Parathyroid adenoma (tissue), 2 donors: Measurements from ENCODE around the gene RPP40.

Experiments
- H2AFZ ChIP-seq: fragments of 300-600 bp; sonication (generic); one replicate; pipeline ENCODE4 v1.7.0; 2017; ENCODE audit warnings: antibody characterized with exemption, mild to moderate bottlenecking
- H3K27ac ChIP-seq: fragments of 300-600 bp; sonication (generic); one replicate; pipeline ENCODE4 v1.7.0; 2017
- H3K27me3 ChIP-seq: fragments of 300-600 bp; sonication (generic); one replicate; pipeline ENCODE4 v1.7.0; 2017; ENCODE audit warnings: low read length; ENCODE audit not compliant: control insufficient read depth, insufficient read depth
- H3K36me3 ChIP-seq: fragments of 300-600 bp; sonication (generic); one replicate; pipeline ENCODE4 v1.7.0; 2017; ENCODE audit warnings: low read length; ENCODE audit not compliant: control insufficient read depth, insufficient read depth
- H3K4me1 ChIP-seq: fragments of 300-600 bp; sonication (generic); one replicate; pipeline ENCODE4 v1.7.0; 2017; ENCODE audit warnings: control low read depth
- H3K4me2 ChIP-seq: fragments of 300-600 bp; sonication (generic); one replicate; pipeline ENCODE4 v1.7.0; 2017; ENCODE audit warnings: low read length
- H3K4me3 ChIP-seq: fragments of 300-600 bp; sonication (generic); one replicate; pipeline ENCODE4 v1.7.0; 2017; ENCODE audit warnings: low read depth, low read length
- H3K79me2 ChIP-seq: fragments of 300-600 bp; sonication (generic); one replicate; pipeline ENCODE4 v1.7.0; 2017; ENCODE audit warnings: control low read depth
- H3K9ac ChIP-seq: fragments of 300-600 bp; sonication (generic); one replicate; pipeline ENCODE4 v1.7.0; 2017; ENCODE audit warnings: mild to moderate bottlenecking
- H3K9me3 ChIP-seq: fragments of 300-600 bp; sonication (generic); one replicate; pipeline ENCODE4 v1.7.0; 2017; ENCODE audit warnings: low read length; ENCODE audit not compliant: control insufficient read depth
- TF ChIP-seq, protein P1 (sequence below): fragments of 300-600 bp; sonication (generic); IDR thresholded peaks from one replicate; pipeline ENCODE4 v1.7.0; 2017; ENCODE audit warnings: antibody characterized with exemption, mild to moderate bottlenecking
- donor health status: primary hyperparathyroidism.

The RPP40 gene

DNA sequence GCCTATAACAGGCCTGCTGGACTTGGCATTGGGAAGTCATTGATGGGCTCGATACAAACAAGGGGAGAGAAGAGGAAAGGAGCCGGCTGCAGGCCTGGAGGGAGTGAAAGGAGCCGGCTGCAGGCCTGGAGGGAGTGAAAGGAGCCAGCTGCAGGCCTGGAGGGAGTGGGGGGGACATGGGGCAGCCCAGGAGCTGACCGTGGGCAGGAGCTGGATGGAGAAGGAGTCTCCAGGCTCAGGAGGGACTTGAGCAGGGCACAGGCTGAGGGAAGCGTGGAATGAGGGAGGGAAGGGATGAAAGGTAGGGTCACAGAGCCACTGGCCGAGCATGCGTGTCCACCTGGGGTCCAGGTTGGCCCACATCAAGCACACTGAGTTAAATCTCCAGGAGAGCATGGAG, 32.0 kb downstream of the RPP40 start:
- TF ChIP-seq, protein P1, sequence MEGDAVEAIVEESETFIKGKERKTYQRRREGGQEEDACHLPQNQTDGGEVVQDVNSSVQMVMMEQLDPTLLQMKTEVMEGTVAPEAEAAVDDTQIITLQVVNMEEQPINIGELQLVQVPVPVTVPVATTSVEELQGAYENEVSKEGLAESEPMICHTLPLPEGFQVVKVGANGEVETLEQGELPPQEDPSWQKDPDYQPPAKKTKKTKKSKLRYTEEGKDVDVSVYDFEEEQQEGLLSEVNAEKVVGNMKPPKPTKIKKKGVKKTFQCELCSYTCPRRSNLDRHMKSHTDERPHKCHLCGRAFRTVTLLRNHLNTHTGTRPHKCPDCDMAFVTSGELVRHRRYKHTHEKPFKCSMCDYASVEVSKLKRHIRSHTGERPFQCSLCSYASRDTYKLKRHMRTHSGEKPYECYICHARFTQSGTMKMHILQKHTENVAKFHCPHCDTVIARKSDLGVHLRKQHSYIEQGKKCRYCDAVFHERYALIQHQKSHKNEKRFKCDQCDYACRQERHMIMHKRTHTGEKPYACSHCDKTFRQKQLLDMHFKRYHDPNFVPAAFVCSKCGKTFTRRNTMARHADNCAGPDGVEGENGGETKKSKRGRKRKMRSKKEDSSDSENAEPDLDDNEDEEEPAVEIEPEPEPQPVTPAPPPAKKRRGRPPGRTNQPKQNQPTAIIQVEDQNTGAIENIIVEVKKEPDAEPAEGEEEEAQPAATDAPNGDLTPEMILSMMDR = no peak
- Histone ChIP-seq H3K4me3 (no peak overlapping the region), H3K9ac (no peak overlapping the region), H3K27me3 (no peaks in the 10 kb centered on the region), H3K36me3 (no peaks in the 10 kb centered on the region), H3K27ac (no peak overlapping the region), H3K9me3 (no peaks in the 10 kb centered on the region), H2AFZ (no peak overlapping the region), H3K4me2 (no peak overlapping the region), H3K79me2 (no peaks in the 10 kb centered on the region), H3K4me1 (peaks cover 8% of the 10 kb centered on the region)

DNA sequence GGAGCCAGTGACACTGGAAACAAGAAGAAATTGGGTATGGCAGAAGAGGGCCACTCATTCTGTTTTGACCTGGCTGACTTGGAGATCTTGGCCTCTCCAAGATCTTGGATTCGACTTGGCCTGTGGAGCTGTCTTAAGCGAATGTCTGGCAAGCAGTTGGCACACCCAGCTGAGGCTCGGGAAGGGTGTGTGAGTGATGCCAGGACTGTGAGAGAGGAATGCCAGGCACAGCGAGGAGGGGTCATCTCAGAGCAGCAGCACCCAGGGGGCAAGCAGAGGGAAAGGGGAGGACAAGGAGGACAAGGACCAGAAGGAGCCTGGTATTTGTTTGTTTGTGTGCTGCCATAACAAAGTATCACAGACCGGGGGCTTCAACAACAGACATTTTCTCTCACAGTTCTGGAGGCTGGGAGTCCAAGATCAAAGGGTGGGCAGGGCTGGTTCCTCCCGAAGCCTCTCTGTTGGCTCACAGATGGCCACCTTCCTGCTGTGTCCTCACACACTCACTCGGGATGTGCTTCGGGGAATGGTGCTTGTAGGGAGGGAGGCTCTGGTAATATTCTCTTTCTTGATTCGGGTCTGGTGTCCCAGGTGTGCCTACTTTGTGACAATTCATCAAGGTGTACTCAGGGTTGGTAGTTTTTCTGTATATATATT, 33.0 kb downstream of the RPP40 start:
- TF ChIP-seq, protein P1 = no peak
- H3K4me2 ChIP-seq = no peak overlapping the region
- no peaks in the 10 kb centered on the region for H3K27me3 ChIP-seq
- H3K36me3 ChIP-seq = no peaks in the 10 kb centered on the region
- H3K27ac ChIP-seq = no peak overlapping the region
- no peaks in the 10 kb centered on the region for H3K79me2 ChIP-seq
- H2AFZ ChIP-seq = no peak overlapping the region
- H3K9ac ChIP-seq = no peak overlapping the region
- H3K9me3 ChIP-seq = no peaks in the 10 kb centered on the region
- H3K4me1 ChIP-seq = peaks cover 8% of the 10 kb centered on the region
- no peak overlapping the region for H3K4me3 ChIP-seq

DNA sequence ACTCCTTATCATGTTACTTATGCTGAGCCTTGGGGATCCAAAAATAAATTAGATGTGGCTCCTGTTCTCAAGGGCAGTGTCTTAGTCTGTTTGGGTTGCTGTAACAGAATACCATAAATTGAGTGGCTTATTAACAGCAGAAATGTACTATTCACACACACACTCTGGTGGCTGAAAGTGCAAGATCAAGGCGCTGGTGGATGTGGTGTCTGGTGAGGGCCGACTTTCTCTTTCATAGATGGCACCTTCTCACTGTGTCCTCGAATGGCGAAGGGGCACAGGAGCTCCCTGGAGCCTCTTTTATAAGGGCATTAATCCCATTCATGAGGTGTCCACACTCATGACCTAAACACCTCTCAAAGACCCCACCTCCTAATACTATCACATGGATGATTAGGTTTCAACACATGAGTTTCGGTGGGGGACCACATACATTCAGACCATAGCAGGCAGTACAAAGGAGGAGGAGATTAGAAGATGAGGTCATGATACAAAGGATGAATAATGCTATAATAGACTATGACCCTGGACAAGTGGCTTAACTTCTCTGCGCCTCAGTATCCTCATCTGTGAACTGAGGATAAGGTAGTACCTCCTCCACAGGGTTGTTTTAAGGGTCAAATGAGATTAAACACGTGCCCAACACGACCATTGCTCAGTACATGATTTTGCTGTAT, 34.1 kb downstream of the RPP40 start:
- no peak overlapping the region for H3K4me3 ChIP-seq
- H3K27me3 ChIP-seq = no peaks in the 10 kb centered on the region
- H3K79me2 ChIP-seq = no peaks in the 10 kb centered on the region
- H2AFZ ChIP-seq = no peak overlapping the region
- H3K9ac ChIP-seq = no peak overlapping the region
- H3K27ac ChIP-seq = no peak overlapping the region
- no peaks in the 10 kb centered on the region for H3K36me3 ChIP-seq
- peaks cover 8% of the 10 kb centered on the region for H3K4me1 ChIP-seq
- TF ChIP-seq, protein P1 = no peak
- no peaks in the 10 kb centered on the region for H3K9me3 ChIP-seq
- no peak overlapping the region for H3K4me2 ChIP-seq

DNA sequence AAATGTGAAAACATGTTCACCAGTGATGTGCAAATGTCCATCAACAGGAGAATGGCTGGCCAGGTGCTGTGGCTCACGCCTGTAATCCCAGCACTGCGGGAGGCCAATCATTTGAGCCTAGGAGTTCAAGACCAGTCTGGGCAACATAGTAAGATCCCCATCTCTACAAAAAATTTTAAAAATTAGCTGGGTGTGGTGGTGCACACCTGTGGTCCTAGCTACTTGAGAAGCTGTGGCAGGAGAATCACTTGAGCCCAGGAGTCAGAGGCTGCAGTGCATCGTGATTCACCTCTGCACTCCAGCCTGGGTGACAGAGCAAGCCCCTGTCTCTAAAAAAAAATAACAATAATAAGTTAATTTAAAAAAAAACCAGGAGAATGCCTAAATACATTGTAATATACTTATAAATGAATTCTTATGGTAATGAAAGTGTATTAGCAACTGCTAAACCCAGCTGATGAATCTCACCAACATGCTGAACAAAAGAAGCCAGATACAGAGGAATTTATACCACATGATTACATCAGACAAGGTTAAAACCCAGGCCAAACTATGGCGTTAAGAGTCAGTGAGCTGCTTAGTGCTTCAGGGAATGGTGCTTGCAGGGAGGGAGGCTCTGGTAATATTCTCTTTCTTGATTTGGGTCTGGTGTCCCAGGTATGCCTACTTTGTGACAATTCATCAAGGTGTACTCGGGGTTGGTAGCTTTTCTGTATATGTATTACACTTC, 36.4 kb downstream of the RPP40 start:
- no peak overlapping the region for H3K4me2 ChIP-seq
- TF ChIP-seq, protein P1 = no peak
- H3K36me3 ChIP-seq = no peaks in the 10 kb centered on the region
- H2AFZ ChIP-seq = no peak overlapping the region
- H3K27ac ChIP-seq = no peak overlapping the region
- no peaks in the 10 kb centered on the region for H3K4me1 ChIP-seq
- H3K4me3 ChIP-seq = no peak overlapping the region
- no peak overlapping the region for H3K9ac ChIP-seq
- H3K9me3 ChIP-seq = no peaks in the 10 kb centered on the region
- H3K79me2 ChIP-seq = no peaks in the 10 kb centered on the region
- no peaks in the 10 kb centered on the region for H3K27me3 ChIP-seq
